ENCODE data around the gene AMBRA1. TPM values are rescaled to one million over a fixed set of nuclear protein-coding genes. Genes with fewer than 3 reads are reported as not detected.

The AMBRA1 gene
- total RNA-seq, 3 donors from 2014 or later (not counting 1 experiment from before 2014, with no cell fraction given), result 41.3 to 52.7 (median 46.2) TPM

GRCh38 chr11:46437122-46437689, 156.6 kb downstream of the AMBRA1 start:
- no peaks in the 10 kb centered on the region for H3K27me3 Mint-ChIP-seq (ENCODE audit: low read depth in 2 of 2)
- no peak for ATAC-seq
- no peak for DNase-seq
- H3K27me3 ChIP-seq (ENCODE audit: control insufficient read depth, insufficient read depth, low read length), result no peaks in the 10 kb centered on the region
- intact Hi-C loops (cut with micrococcal nuclease), result no loop called here
- H3K36me3 Mint-ChIP-seq, result no peaks in the 10 kb centered on the region
- H3K4me1 ChIP-seq (ENCODE audit: control insufficient read depth, insufficient read depth, low read length), result no peaks in the 10 kb centered on the region
- H3K27ac Mint-ChIP-seq, result no peak overlapping the region
- WGBS (ENCODE audit: insufficient coverage), result 89% methylated on average over 6 of the region's 6 CpGs
- no peak overlapping the region for H3K4me3 ChIP-seq (ENCODE audit: low read length)
- peaks cover 15 to 21% of the 10 kb centered on the region in 2 donors for H3K4me1 Mint-ChIP-seq
- H3K9me3 Mint-ChIP-seq, result no peaks in the 10 kb centered on the region
- no peak overlapping the region for H3K27ac ChIP-seq (ENCODE audit: low read length)
- H3K36me3 ChIP-seq (ENCODE audit: control insufficient read depth, insufficient read depth, low read length), result peaks cover 21% of the 10 kb centered on the region
- H3K4me3 Mint-ChIP-seq, result no peak overlapping the region
- TF ChIP-seq CTCF (IDR thresholded peaks at IDR 0.05), result no peak
- H3K9me3 ChIP-seq (ENCODE audit: control insufficient read depth, insufficient read depth, low read length), result no peaks in the 10 kb centered on the region

- intact Hi-C loops (cut with micrococcal nuclease), result no loop called here
- H3K27ac ChIP-seq (ENCODE audit: low read length), result no peak overlapping the region
- no peaks in the 10 kb centered on the region for H3K27me3 ChIP-seq (ENCODE audit: control insufficient read depth, insufficient read depth, low read length)
- 100% methylated on average over 2 of the region's 3 CpGs for WGBS (ENCODE audit: insufficient coverage)
- DNase-seq (no peak), ATAC-seq (no peak)
- no peak for TF ChIP-seq CTCF (IDR thresholded peaks at IDR 0.05)
- H3K4me1 ChIP-seq (ENCODE audit: control insufficient read depth, insufficient read depth, low read length), result no peaks in the 10 kb centered on the region
- H3K4me3 ChIP-seq (ENCODE audit: low read length), result no peak overlapping the region
- no peaks in the 10 kb centered on the region for H3K27me3 Mint-ChIP-seq (ENCODE audit: low read depth in 2 of 2)
- no peaks in the 10 kb centered on the region for H3K9me3 Mint-ChIP-seq
- no peak overlapping the region for H3K27ac Mint-ChIP-seq
- no peaks in the 10 kb centered on the region for H3K9me3 ChIP-seq (ENCODE audit: control insufficient read depth, insufficient read depth, low read length)
- no peak overlapping the region for H3K4me3 Mint-ChIP-seq
- no peaks in the 10 kb centered on the region for H3K36me3 Mint-ChIP-seq
- H3K36me3 ChIP-seq (ENCODE audit: control insufficient read depth, insufficient read depth, low read length), result peaks cover 23% of the 10 kb centered on the region
- H3K4me1 Mint-ChIP-seq, result peaks cover 15 to 24% of the 10 kb centered on the region in 2 donors
Observed at GRCh38 chr11:46436113-46436512, 157.7 kb downstream of the AMBRA1 start.

- Histone ChIP-seq H3K27ac (ENCODE audit: low read length) (no peak overlapping the region), H3K36me3 (ENCODE audit: control insufficient read depth, insufficient read depth, low read length) (peaks cover 25% of the 10 kb centered on the region), H3K4me1 (ENCODE audit: control insufficient read depth, insufficient read depth, low read length) (no peaks in the 10 kb centered on the region), H3K9me3 (ENCODE audit: control insufficient read depth, insufficient read depth, low read length) (no peaks in the 10 kb centered on the region), H3K4me3 (ENCODE audit: low read length) (no peak overlapping the region), H3K27me3 (ENCODE audit: control insufficient read depth, insufficient read depth, low read length) (no peaks in the 10 kb centered on the region)
- 80% methylated on average over 3 of the region's 3 CpGs for WGBS (ENCODE audit: insufficient coverage)
- Mint-ChIP-seq H3K4me3 (no peak overlapping the region), H3K27me3 (ENCODE audit: low read depth in 2 of 2) (no peaks in the 10 kb centered on the region), H3K36me3 (no peaks in the 10 kb centered on the region), H3K9me3 (no peaks in the 10 kb centered on the region), H3K27ac (no peak overlapping the region), H3K4me1 (peaks cover 15 to 24% of the 10 kb centered on the region in 2 donors)
- ATAC-seq, result no peak
- DNase-seq, result no peak
- no peak for TF ChIP-seq CTCF (IDR thresholded peaks at IDR 0.05)
- intact Hi-C loops (cut with micrococcal nuclease), result no loop called here
Observed at GRCh38 chr11:46435679-46436078, 158.1 kb downstream of the AMBRA1 start.

- Mint-ChIP-seq H3K36me3 (no peaks in the 10 kb centered on the region), H3K9me3 (no peaks in the 10 kb centered on the region), H3K4me1 (peaks cover 0 to 22% of the 10 kb centered on the region in 2 donors), H3K27me3 (ENCODE audit: low read depth in 2 of 2) (no peaks in the 10 kb centered on the region), H3K27ac (no peak overlapping the region), H3K4me3 (no peak overlapping the region)
- intact Hi-C loops (cut with micrococcal nuclease), result no loop called here
- DNase-seq (no peak), ATAC-seq (no peak)
- no peak overlapping the region for H3K27ac ChIP-seq (ENCODE audit: low read length)
- H3K4me1 ChIP-seq (ENCODE audit: control insufficient read depth, insufficient read depth, low read length), result no peaks in the 10 kb centered on the region
- TF ChIP-seq CTCF (IDR thresholded peaks at IDR 0.05), result no peak
- H3K27me3 ChIP-seq (ENCODE audit: control insufficient read depth, insufficient read depth, low read length), result no peaks in the 10 kb centered on the region
- H3K36me3 ChIP-seq (ENCODE audit: control insufficient read depth, insufficient read depth, low read length), result peaks cover 38% of the 10 kb centered on the region
- H3K4me3 ChIP-seq (ENCODE audit: low read length), result no peak overlapping the region
- H3K9me3 ChIP-seq (ENCODE audit: control insufficient read depth, insufficient read depth, low read length), result no peaks in the 10 kb centered on the region
Observed at GRCh38 chr11:46431211-46431610, 162.6 kb downstream of the AMBRA1 start.

Data from natural killer cell (primary cell).